ENCODE measurements around the gene SCAANT1.

The SCAANT1 gene

GRCh38 chr3:63900459-63900858 is 11.7 kb downstream of the SCAANT1 start:
- no peak for DNase-seq (ENCODE audit: low spot score)

- DNase-seq (ENCODE audit: low spot score), result no peak
Observed at GRCh38 chr3:63900010-63900409, 12.2 kb downstream of the SCAANT1 start.

- DNase-seq (ENCODE audit: low spot score), result no peak
Observed at GRCh38 chr3:63896332-63897030, 15.7 kb downstream of the SCAANT1 start.

- no peak for DNase-seq (ENCODE audit: low spot score)
Observed at GRCh38 chr3:63895422-63896189, 16.6 kb downstream of the SCAANT1 start.

GRCh38 chr3:63892773-63893352 is 19.3 kb downstream of the SCAANT1 start:
- no peak for DNase-seq (ENCODE audit: low spot score)

GRCh38 chr3:63891518-63891917 is 20.7 kb downstream of the SCAANT1 start:
- no peak for DNase-seq (ENCODE audit: low spot score)

- no peak for DNase-seq (ENCODE audit: low spot score)
Observed at GRCh38 chr3:63886858-63887257, 25.3 kb downstream of the SCAANT1 start.

GRCh38 chr3:63880653-63881052 is 31.5 kb downstream of the SCAANT1 start:
- no peak for DNase-seq (ENCODE audit: low spot score)

- DNase-seq (ENCODE audit: low spot score), result no peak
Observed at GRCh38 chr3:63878394-63879060, 33.7 kb downstream of the SCAANT1 start.

GRCh38 chr3:63877737-63878393 is 34.3 kb downstream of the SCAANT1 start:
- no peak for DNase-seq (ENCODE audit: low spot score)

GRCh38 chr3:63876260-63876659 is 35.9 kb downstream of the SCAANT1 start:
- DNase-seq (ENCODE audit: low spot score), result no peak

- DNase-seq (ENCODE audit: low spot score), result no peak
Observed at GRCh38 chr3:63875510-63875909, 36.7 kb downstream of the SCAANT1 start.

GRCh38 chr3:63874769-63875168 is 37.4 kb downstream of the SCAANT1 start:
- no peak for DNase-seq (ENCODE audit: low spot score)

GRCh38 chr3:63872135-63872924 is 39.9 kb downstream of the SCAANT1 start:
- no peak for DNase-seq (ENCODE audit: low spot score)

GRCh38 chr3:63870615-63871005 is 41.6 kb downstream of the SCAANT1 start:
- DNase-seq (ENCODE audit: low spot score), result no peak

GRCh38 chr3:63869940-63870614 is 42.1 kb downstream of the SCAANT1 start:
- no peak for DNase-seq (ENCODE audit: low spot score)

- no peak for DNase-seq (ENCODE audit: low spot score)
Observed at GRCh38 chr3:63867225-63867624, 45.0 kb downstream of the SCAANT1 start.

- DNase-seq (ENCODE audit: low spot score), result no peak
Observed at GRCh38 chr3:63864965-63865327, 47.2 kb downstream of the SCAANT1 start.

GRCh38 chr3:63864008-63864964 is 47.9 kb downstream of the SCAANT1 start:
- DNase-seq (ENCODE audit: low spot score), result peak; percentile 33

All from globus pallidus (tissue), 1 donor.